Spleen (tissue), 7 donors: Measurements from ENCODE around the gene C1orf159.

ENCODE experiments used
- CTCF ChIP-seq, 11 experiments: fragments of 200-600 bp in 7 of 11; fragments of 450-650 bp in 4 of 11; sonication (generic) in 4 of 11; IDR thresholded peaks in 8 of 11; conservative IDR thresholded peaks in 3 of 11; 1 replicate in 7 of 11; 2 replicates in 4 of 11; pipeline versions ENCODE4 v1.4.0 to v1.8.0; 2016 to 2021; ENCODE audit warnings: antibody characterized with exemption in 11 of 11, inconsistent platforms in 4 of 11, mild to moderate bottlenecking in 1 of 11
- POLR2A ChIP-seq, 3 donors: fragments of 450-650 bp; IDR thresholded peaks; one replicate each; pipeline ENCODE4 v1.5.1; 2017; ENCODE audit warnings: antibody characterized with exemption in 3 of 3, mild to moderate bottlenecking in 1 of 3
- donor health status: DM: no; HTN: no; CAD: no; lungs with moderate emphysema.
- donor health status: DM: no; HTN: no; CAD: no.
- donor health status: DM: no; HTN: no; CAD: no.

GRCh38 chr1:1150100-1150499 is 34.2 kb upstream of the C1orf159 start:
- no peak for TF ChIP-seq POLR2A (IDR thresholded peaks at IDR 0.05)
- TF ChIP-seq CTCF (IDR thresholded peaks at IDR 0.05 in 8 of 11, conservative IDR thresholded peaks at IDR 0.05 in 3 of 11): no peak
